ENCODE results near the gene AK1. TPM values are rescaled to one million over a fixed set of nuclear protein-coding genes. Genes with fewer than 3 reads are reported as not detected.

AK1 gene
- total and polyA plus RNA-seq, 2 donors (not counting 3 experiments of a cell fraction or from before 2014, with no cell fraction given), result 115 to 148 TPM

GRCh38 chr9:127828262-127829031, 49.0 kb downstream of the AK1 start:
- H3K9me1 ChIP-seq (replicated peaks; ENCODE audit: control insufficient read depth, extremely low read depth, insufficient read depth, low read length), result no peaks in the 10 kb centered on the region
- H3K36me3 ChIP-seq (ENCODE audit: control insufficient read depth in 2 of 2, extremely low read depth in 1 of 2, insufficient read depth in 2 of 2, low read length in 2 of 2), result peaks cover 36 to 51% of the 10 kb centered on the region in 2 experiments
- intact Hi-C loops (cut with micrococcal nuclease) (loop anchor here (1.0 kb wide), 2 partner anchors 10 to 42 kb away; no protein-coding TSS in a partner anchor), dilution Hi-C loops (cut with MboI; ENCODE audit: extremely low pct_ligation_motif_present, low sequenced_read_pairs) (no loop called here)
- peaks cover 89% of the 10 kb centered on the region for H3K79me2 ChIP-seq (ENCODE audit: control insufficient read depth, insufficient read depth, low read length)
- H2AFZ ChIP-seq (ENCODE audit: low read depth, low read length), result no peak overlapping the region
- H3K4me2 ChIP-seq (ENCODE audit: insufficient read depth, low read length), result peak overlapping the region; percentile 31
- TF ChIP-seq FOS (IDR thresholded peaks at IDR 0.05; ENCODE audit: borderline replicate concordance, insufficient read depth, low read length) (no peak), JUN (IDR thresholded peaks at IDR 0.05; ENCODE audit: borderline replicate concordance, insufficient read depth, insufficient read length, low read depth) (no peak), MYC (IDR thresholded peaks at IDR 0.05; ENCODE audit: low read depth, low read length) (no peak), POLR2AphosphoS5 (IDR thresholded peaks at IDR 0.05; ENCODE audit: insufficient read depth, low read depth, low read length) (peak; percentile 89), EZH2 (IDR thresholded peaks at IDR 0.05; ENCODE audit: borderline replicate concordance, low read depth, low read length, severe bottlenecking) (no peak), MAX (IDR thresholded peaks at IDR 0.05; ENCODE audit: insufficient read depth, insufficient read length) (no peak), POLR2A (IDR thresholded peaks at IDR 0.05; ENCODE audit: low read depth, low read length) (peak; percentile 64), CTCF (IDR thresholded peaks at IDR 0.05; ENCODE audit: extremely low read depth in 1 of 2, insufficient read depth in 1 of 2, low read depth in 1 of 2, low read length in 2 of 2) (no peak), GATA2 (IDR thresholded peaks at IDR 0.05; ENCODE audit: insufficient read depth, insufficient read length, low read depth, low read length) (no peak)
- no TSS peak for BruUV-seq (replicated peaks)
- no peaks in the 10 kb centered on the region for H4K20me1 ChIP-seq (replicated peaks; ENCODE audit: control insufficient read depth, extremely low read depth, insufficient read depth, low read length)
- POLR2A ChIA-PET, result no interaction called here
- FAIRE-seq (peak; percentile 81), DNase-seq (ENCODE audit: low read depth, low spot score) (peak; percentile 79)
- H3K9ac ChIP-seq (replicated peaks; ENCODE audit: extremely low read depth, insufficient read depth, low read length), result peak overlapping the region; percentile 69
- CTCF ChIA-PET, result interaction anchor here (0.9 to 3.5 kb wide), 5 partner anchors 9 to 41 kb away, joined by 3 to 33 read pairs (median 11); partner anchors contain the start of gene ENG
- peaks cover 44% of the 10 kb centered on the region for H3K4me1 ChIP-seq (ENCODE audit: control insufficient read depth, extremely low read depth, insufficient read depth, low read length)
- H3K27me3 ChIP-seq (ENCODE audit: control insufficient read depth in 2 of 2, insufficient read depth in 2 of 2, low read length in 2 of 2), result no peaks in the 10 kb centered on the region
- H3K4me3 ChIP-seq (replicated peaks in 1 of 3; ENCODE audit: insufficient read depth in 1 of 3, low read depth in 1 of 3, low read length in 3 of 3), result no peak overlapping the region
- H3K27ac ChIP-seq (ENCODE audit: insufficient read depth, low read depth, low read length), result peak overlapping the region; percentile 81
- no peaks in the 10 kb centered on the region for H3K9me3 ChIP-seq (replicated peaks; ENCODE audit: control insufficient read depth, insufficient read depth, low read length)

Data from endothelial cell of umbilical vein (primary cell).